PFSK-1 (cell line): ENCODE results near the gene DLGAP1.

Experiments used
- POLR2AphosphoS5 ChIP-seq: IDR thresholded peaks from 2 replicates; pipeline ENCODE4 v1.6.1; 2012; ENCODE audit warnings: low read depth, mild to moderate bottlenecking, control low read depth, low read length, moderate library complexity
- SIN3A ChIP-seq: IDR thresholded peaks from 2 replicates; pipeline ENCODE4 v1.6.1; 2012; ENCODE audit warnings: mild to moderate bottlenecking, low read length, moderate library complexity, borderline replicate concordance; ENCODE audit not compliant: insufficient read depth
- TAF1 ChIP-seq: IDR thresholded peaks from 2 replicates; pipeline ENCODE4 v1.6.1; 2012; ENCODE audit warnings: low read length, control low read depth, borderline replicate concordance; ENCODE audit not compliant: insufficient read depth
- TF ChIP-seq, protein P1 (sequence below), 2 experiments: IDR thresholded peaks; 2 replicates each; pipeline versions ENCODE4 v1.6.1 to v1.8.0; 2011 to 2012; ENCODE audit warnings: low read depth in 2 of 2, low read length in 2 of 2, control low read depth in 1 of 2, inconsistent platforms in 1 of 2, mild to moderate bottlenecking in 1 of 2, moderate library complexity in 1 of 2; ENCODE audit not compliant: insufficient read depth in 1 of 2

- no peak for TF ChIP-seq TAF1
- TF ChIP-seq, protein P1, sequence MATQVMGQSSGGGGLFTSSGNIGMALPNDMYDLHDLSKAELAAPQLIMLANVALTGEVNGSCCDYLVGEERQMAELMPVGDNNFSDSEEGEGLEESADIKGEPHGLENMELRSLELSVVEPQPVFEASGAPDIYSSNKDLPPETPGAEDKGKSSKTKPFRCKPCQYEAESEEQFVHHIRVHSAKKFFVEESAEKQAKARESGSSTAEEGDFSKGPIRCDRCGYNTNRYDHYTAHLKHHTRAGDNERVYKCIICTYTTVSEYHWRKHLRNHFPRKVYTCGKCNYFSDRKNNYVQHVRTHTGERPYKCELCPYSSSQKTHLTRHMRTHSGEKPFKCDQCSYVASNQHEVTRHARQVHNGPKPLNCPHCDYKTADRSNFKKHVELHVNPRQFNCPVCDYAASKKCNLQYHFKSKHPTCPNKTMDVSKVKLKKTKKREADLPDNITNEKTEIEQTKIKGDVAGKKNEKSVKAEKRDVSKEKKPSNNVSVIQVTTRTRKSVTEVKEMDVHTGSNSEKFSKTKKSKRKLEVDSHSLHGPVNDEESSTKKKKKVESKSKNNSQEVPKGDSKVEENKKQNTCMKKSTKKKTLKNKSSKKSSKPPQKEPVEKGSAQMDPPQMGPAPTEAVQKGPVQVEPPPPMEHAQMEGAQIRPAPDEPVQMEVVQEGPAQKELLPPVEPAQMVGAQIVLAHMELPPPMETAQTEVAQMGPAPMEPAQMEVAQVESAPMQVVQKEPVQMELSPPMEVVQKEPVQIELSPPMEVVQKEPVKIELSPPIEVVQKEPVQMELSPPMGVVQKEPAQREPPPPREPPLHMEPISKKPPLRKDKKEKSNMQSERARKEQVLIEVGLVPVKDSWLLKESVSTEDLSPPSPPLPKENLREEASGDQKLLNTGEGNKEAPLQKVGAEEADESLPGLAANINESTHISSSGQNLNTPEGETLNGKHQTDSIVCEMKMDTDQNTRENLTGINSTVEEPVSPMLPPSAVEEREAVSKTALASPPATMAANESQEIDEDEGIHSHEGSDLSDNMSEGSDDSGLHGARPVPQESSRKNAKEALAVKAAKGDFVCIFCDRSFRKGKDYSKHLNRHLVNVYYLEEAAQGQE (IDR thresholded peaks at IDR 0.05; ENCODE audit: insufficient read depth in 1 of 2, low read depth in 2 of 2, low read length in 2 of 2) = no peak
- TF ChIP-seq POLR2AphosphoS5 = no peak
- no peak for TF ChIP-seq SIN3A
Observed at GRCh38 chr18:3706279-3707097, 748.6 kb downstream of the DLGAP1 start.
